ENCODE measurements around the gene CDH5.

- TF ChIP-seq CTCF (IDR thresholded peaks at IDR 0.05) (no peak), POLR2A (IDR thresholded peaks at IDR 0.05) (no peak)
These were observed 65.9 kb downstream of the CDH5 start for GRCh38 chr16:66432429-66432828.
